HK-2 (cell line): ENCODE data around the gene C4BPA.

ENCODE experiments used
- DNase-seq: peaks from one replicate; pipeline ENCODE4 v3.0.0-alpha.2; 2018; ENCODE audit not compliant: unreplicated experiment

The C4BPA gene

DNA sequence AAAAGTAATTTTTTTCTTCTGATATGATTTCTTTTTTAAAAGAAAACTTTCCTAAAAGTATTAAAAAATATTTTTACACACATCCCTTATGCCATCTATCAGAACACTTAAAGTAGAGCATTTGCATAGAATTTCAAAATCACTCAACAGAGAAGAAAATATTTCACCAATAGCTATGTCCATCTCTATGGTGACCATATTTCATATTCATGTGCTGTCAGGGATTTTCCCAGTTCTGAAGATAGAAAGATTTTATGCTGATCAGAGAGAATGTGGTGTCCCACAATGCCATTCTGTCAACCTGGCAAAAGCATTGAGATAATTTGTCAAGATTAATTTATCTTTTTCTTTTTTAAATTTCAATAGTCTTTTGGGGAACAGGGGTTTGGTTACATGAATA is 87.0 kb downstream of the C4BPA start:
- DNase-seq = no peak

GRCh38 chr1:207191776-207192175 is 87.7 kb downstream of the C4BPA start:
- DNase-seq = no peak

DNA sequence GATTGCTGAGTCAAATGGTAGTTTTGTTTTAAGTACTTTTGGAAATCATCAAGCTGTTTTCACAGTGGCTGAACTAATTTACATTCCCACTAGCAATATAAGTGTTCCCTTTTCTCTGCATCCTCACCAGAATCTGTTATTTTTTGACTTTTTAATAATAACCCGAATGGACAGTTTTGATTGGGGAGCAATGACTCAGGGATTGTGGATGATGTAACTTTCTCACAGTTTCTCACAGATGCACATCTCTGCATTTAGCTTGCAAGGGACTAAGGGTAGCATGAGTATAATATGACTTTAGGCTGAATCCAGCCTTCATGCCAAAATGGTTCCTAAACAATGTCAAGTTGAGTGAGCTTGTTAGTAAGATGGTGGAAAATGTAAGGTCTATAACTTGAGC is 90.2 kb downstream of the C4BPA start:
- no peak for DNase-seq
